HG03135 (cell line): Measurements from ENCODE around the gene ST7.
"Not testable (repeated sequence)": the region's sequence is repeated elsewhere in the genome, so short reads cannot be mapped to it uniquely, and the experiment has no call there.

ENCODE experiments used
- ATAC-seq: cut with Tn5 transposase; IDR thresholded peaks from one replicate; pipeline ENCODE4 v1.9.1; 2021; ENCODE audit warnings: mild to moderate bottlenecking, moderate library complexity; ENCODE audit not compliant: unreplicated experiment

The ST7 gene

DNA sequence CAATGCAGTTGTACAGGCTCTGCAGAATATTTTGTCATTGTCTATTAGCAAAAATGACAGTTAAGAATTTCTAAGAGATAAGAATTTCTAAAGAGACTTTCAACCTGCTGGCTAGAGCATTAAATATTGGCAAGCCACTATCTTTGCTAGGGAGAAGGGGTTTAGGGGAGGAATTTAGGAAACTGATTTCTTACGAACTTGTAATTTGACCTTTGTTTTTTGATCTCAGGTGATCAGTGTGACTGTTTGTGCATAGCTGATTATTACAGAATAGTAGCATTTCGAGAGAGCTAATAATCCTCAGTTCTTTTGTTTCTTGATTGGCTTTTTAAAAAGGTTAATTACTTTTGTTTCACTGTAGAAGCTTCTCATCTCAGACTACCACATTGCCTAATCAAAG lies 68.1 kb downstream of the ST7 start:
- ATAC-seq: no peak

GRCh38 chr7:117021986-117022385 lies 68.7 kb downstream of the ST7 start:
- no peak for ATAC-seq

- ATAC-seq: no peak
Observed at GRCh38 chr7:117023325-117023854, 70.1 kb downstream of the ST7 start.

- no peak for ATAC-seq
Observed at GRCh38 chr7:117024811-117025210, 71.5 kb downstream of the ST7 start.

DNA sequence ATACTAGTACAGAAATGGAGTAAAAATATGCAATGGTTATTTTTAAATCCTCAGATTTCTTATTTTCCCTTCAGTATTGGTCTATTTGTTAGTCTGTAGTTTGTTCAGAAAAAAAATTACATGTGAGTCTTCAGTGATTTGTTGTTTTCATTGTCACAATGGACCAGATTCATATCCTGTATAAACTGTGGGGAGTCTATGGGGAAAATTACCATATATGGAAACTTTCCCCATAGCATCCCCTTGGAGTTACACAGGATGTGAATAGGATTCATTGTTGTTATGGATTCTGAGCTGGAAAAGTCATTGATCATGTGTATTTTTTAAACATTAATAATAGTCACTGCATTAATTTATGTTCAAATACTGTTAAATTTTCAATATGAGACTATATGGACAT lies 72.6 kb downstream of the ST7 start:
- ATAC-seq: no peak

DNA sequence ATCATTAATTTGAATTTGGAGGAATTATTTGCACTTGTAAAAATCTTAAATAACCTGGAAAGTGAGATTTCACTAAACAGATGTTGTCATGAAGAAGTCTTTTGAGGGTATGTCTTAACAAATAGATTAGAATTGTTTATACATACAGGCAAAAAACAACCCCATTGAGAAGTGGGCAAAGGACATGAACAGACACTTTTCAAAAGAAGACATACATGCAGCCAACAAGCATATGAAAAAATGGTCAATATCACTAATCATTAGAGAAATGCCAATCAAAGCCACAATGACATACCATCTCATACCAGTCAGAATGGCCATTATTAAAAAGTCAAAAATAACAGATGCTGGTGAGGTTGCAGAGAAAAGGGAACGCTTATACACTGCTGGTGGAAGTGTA lies 77.0 kb downstream of the ST7 start:
- not testable (repeated sequence) for ATAC-seq

DNA sequence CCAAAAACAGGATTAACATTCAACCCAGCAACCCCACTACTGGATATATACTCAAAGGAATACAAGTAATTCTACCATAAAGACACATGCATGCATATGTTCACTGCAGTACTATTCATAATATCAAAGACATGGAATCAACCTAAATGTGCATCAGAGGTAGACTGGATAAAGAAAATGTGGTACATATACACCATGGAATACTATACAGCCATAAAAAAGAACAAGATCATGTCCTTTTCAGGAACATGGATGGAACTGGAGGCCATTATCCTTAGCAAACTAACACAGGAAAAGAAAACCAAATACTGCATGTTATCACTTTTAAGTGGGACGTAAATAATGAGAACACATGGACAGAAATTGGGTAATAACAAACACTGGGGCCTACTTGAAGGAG lies 77.5 kb downstream of the ST7 start:
- not testable (repeated sequence) for ATAC-seq

GRCh38 chr7:117032810-117033209 lies 79.5 kb downstream of the ST7 start:
- no peak for ATAC-seq

- no peak for ATAC-seq
Observed at GRCh38 chr7:117034851-117035464, 81.7 kb downstream of the ST7 start.

- no peak for ATAC-seq
Observed at GRCh38 chr7:117035465-117035862, 82.2 kb downstream of the ST7 start.

DNA sequence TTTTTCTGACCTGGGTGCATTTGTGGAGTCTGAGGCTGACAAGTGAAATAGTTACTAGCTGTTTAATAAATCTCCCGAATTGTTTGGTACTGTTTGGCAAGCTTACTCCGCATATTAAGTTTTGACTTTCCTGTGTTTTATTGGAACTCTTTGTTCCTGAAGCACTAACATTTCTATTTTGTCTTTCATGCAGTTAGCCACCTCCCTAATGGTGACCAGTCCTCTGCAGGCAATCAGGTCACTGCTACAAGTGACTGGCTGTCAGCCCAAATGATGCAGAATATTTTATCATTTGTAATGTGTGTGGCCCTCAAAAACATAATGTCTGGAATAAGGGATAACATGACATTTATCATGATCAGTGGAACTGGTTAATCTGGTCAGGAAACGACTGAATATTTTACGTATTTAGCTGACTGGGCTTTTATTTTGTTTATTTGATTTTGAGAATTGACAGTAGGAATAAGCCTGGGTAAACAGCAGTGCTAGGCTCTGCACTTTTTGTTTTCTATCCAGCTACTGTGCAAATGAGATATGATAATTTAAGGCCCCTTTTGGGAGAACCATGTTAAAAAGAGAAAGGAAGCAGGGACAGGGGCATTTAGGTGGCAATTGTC lies 82.9 kb downstream of the ST7 start:
- ATAC-seq: no peak

GRCh38 chr7:117036836-117037235 lies 83.5 kb downstream of the ST7 start:
- ATAC-seq: no peak

GRCh38 chr7:117038408-117038807 lies 85.1 kb downstream of the ST7 start:
- ATAC-seq: no peak

DNA sequence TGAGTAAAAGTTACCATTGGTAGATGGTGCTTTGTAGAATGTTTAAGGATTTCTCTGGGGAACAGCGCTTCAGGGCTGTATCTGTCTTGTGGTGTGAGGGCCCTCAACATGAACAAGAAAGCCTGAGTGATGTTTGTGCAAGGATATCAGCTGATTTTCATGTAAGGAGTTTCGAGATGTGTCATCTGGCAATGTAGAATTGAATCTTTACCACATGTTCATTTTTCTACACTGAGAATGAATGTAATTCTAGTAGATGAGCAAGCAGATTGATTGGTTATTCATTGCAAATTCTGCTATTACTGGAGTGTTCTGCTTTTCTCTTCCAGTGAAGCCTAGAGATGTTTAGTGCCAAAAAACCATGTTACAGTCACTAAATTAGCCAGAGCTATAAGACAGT lies 87.7 kb downstream of the ST7 start:
- peak; percentile 59 for ATAC-seq

- ATAC-seq: no peak
Observed at GRCh38 chr7:117041822-117042221, 88.5 kb downstream of the ST7 start.

DNA sequence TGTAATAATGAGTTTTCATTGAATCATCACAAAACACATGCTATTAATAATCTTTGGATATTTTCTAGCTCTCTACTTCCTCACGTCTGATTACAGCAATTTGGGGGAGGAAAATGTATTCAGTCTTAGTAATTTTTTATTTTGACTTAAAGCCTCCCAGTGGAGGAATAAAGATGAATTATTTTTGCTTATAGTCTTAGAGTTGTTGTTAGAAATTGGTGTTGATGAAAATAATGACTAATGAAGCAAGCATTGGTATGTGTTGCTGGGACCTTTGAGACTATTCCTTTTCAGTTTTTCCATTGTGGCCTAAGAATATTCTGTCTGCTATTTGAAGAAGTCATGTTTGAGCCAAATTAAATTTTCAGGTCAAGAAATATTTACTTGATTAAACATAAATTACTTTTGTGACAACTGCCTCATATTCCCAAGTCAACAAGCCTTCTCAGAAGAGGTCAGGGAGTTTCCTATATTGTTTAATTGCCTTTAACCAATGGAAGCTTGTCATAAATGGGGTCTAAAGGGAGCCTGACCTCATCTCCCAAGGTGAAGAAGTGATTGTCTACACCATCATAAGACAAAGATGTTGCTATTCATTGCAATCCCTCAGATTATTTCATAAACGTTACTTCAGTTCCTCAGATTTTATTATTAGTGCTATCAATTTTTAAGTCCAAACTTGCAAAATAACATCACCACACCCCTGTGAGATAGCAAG lies 90.0 kb downstream of the ST7 start:
- no peak for ATAC-seq

GRCh38 chr7:117044664-117045063 lies 91.4 kb downstream of the ST7 start:
- no peak for ATAC-seq

GRCh38 chr7:117045927-117046710 lies 92.8 kb downstream of the ST7 start:
- ATAC-seq: no peak

DNA sequence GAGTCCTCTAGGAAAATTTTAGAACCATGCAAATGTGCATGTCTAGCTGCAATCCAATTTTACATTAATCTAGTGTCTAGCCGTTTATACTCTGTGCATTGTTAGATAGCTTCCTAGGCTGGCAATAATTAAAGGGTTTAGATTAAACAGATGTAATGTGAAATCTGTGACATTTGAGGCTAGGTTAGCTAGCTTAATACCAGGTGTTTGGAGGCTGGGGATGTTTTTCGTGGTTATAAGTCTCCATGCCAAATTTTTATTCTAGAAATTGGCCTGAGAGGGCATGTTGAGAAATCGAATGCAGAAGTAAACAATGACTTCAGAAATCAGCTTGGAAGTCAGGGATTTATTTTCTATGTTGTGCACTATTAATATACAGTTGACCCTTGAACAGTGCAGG lies 94.2 kb downstream of the ST7 start:
- no peak for ATAC-seq

DNA sequence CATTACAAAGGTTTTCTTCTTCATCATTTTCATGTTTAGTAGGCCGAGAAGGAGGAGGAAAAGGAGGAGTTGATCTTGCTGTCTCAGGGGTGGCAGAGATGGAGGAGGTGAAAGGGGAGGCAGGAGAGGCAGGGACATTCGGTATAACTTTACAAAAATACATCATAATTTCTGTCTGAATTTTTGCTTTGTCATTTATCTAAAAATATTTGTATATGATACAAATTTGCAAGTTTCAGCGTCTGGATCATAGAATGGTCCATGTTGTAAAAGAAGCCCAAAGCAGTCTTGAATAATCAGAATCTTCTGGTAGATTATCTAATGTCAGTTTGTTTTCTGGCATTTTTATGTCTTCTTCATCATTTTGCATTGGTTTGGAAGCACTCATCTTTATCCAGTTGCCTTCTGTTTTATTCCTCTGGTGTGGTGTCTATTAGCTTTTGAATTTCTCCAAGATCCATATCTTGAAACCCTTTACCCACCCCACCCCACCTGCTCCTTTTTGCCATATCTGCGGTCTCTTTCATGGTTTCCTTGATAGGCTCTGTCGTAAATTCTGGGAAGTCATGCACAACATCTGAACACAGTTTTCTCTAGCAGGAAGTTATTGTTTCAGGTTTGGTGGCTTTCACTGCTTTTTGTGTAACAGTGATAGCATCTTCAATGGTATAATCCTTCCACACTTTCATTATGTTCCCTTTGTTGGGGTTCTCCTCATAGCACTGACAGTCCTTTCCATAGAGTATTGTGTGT lies 95.0 kb downstream of the ST7 start:
- ATAC-seq: no peak

GRCh38 chr7:117048882-117049281 lies 95.6 kb downstream of the ST7 start:
- no peak for ATAC-seq
